NCI-H146 (cell line): ENCODE data around the gene UBA1.
A peak's percentile ranks its signal among the peaks of the same experiment; 100 is the strongest.
"Not testable (repeated sequence)": the region's sequence is repeated elsewhere in the genome, so short reads cannot be mapped to it uniquely, and the experiment has no call there.

Experiments
- DNase-seq: peaks from one replicate; lab custom pipeline; 2025; lab: John Stamatoyannopoulos, UW

Gene UBA1

DNA sequence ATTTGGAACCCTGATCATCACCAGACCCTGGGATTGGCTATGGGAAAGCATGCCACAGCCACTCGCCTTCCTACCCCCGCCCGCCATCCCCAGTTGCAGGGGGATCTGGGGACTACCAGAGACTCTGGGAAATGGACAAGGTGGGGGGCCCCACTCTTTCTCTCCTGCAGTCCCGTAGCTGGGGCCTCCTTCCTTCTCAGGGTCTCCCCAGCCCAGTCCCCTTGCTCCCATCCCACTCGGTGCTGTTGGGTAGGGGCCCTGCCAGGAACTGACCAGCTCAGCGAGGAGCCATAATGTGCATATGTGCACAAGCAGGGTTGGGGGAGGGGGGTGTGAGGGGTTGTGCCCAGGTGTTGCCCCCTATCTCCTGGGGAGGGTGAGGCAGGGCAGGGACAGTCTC, 35.8 kb downstream of the UBA1 start:
- no peak for DNase-seq

DNA sequence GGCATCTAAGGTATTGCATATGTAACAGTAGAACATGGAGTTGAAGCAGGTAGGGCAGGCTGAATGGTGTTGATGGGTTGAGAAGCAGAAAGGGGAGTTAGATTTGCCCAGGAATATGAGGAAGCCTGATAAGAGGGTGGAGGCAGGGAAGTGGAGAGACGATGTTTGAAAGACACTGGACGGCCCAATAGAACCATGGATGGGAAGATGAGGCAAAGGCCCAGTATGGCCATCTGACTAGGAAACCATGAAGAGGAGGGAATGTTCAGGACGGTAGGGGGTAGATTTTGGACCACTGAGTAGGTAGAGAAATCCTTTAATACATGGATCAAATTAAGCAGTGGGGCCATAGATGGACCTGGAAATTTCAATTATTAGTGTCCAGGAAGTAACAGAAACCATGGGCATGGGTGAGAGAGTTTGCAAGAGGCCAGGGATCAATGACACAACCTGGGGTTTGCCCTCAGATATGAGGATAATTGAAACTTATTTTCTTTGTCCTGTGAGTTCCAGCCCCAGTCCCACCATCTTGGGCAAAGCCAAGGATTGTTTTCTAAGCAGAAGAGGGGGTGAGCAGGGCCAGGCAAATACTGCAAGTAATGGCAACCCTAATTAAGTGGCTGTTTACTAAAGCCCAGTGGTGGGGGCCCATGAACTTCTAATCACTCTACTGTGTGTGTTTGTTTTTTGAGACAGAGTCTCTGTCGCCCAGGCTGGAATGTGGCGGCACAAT, 36.7 kb downstream of the UBA1 start:
- no peak for DNase-seq

DNA sequence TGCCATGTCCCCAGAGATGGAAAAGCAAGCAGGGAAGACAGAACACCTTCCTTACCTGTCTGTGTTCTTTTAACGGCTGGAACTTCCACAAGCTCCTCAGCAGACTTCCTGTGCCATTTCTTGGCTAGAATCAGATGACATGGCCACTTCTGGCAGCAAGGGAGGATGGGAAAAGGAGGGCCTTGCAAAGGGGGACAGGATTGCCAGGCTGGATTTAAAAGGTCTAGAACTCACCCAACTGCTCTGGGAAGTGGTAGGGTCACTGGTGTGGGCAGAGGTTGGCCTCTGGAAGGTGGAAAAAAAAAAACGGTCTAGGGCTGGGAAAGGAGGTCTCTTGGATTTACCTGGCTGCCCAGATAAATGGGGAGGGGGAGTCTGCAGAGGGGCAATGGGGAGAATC, 37.5 kb downstream of the UBA1 start:
- DNase-seq = no peak

DNA sequence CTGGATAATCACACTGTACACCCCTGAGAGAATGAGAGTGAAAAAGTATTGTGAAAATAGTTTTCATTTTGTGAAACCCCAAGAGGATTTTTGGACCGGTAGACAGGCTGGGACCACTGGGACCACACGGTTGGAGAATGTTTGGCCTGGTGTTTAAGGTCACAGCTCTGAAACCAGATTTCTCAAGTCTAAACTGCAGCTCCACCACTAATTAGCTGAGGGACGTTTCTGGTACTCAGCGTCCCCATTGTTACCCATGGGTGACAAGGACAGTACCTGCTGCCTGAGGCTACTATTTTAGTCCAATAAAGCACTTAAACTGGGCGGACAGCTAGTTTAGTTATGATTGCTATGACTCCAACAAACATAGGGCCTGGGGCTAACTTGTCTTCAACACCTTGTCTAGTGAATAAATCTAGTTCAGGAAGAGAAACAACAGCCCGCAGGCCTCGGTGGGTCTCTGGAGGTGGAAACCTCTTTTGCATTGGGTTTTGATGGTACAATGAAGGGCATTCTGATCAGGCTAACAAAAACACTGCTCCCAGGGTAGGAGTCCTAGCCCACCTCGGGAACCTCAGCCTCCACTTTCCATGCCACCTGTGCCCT, 38.7 kb downstream of the UBA1 start:
- DNase-seq = peak; percentile 32

DNA sequence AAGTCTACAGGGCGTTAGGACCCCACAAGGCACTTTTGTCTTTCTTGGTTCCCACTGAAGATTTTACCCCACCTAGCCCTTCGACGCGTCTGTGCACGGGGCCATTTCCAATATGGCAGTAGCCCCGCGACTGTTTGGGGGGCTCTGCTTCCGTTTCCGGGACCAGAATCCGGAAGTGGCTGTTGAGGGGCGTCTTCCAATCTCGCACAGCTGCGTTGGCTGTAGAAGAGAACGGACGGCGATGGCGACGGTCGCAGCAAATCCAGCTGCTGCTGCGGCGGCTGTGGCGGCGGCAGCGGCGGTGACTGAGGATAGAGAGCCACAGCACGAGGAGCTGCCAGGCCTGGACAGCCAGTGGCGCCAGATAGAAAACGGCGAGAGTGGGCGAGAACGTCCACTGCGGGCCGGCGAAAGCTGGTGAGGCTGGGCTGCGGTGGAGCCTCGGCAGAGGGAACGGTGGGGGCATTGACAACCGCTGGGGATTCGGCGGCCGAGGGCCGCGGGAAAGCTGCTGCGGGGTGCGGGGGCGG, 39.2 kb downstream of the UBA1 start, which contains the start of gene USP11:
Gene USP11, plus strand, starts transcription at position 207 of the 530 bp plus-strand sequence. Its CDS starts 35 bp downstream, at position 242.
- DNase-seq = peak; percentile 75

DNA sequence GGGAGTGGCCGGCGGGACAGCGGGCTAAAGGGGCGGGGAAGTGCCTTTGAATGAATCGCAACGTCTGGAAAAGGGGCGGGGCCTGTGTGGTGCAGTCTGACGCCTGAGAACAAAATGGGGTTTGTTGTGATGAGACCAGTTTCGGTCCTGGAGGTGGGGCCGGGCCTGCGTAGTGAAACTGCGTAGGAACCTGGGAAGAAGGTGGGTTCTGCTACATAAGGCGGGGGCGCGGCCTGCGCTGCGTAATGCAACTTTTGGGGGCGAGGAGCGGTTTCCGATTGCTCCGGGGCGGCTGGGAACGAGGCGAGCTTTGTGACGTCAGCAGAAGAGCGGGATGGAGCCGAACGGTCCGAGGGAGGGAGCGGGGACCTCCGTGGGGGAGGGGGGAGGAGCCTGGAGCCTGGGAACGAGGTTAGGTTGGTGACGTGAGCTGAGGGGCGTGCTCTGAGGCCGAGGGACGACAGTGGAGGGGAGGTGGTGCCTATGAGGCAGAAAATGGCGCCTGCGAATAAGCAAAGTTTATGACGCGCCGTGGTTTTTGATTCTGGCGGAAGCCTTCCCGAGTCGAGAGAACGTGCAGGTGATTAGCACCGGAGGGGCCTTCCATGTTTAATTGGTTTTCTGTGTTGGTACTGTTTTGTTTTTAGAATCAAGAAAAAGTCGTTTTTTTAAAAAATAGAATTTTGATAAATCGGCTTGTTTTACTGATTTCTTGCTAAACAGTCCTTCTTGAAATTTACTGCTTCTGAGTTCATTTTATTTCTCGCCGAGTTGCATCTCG, 39.9 kb downstream of the UBA1 start:
- peak; percentile 99 for DNase-seq

DNA sequence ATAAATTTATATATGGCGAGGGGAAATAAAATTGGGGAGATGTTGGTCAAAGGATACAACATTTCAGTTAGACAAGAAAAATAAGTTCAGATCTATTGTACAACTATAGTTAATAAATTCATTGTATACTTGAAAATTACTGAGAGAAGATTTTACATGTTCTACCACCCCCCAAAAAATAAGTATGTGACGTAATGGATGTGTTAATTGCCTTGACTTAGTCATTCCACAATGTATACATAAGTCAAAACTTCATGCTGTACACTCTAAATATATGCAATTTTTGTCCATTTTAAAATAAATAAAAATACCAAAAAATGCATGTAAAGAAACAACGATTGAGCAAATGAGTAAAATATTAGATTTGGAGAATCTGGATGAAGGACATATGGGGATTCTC, 41.0 kb downstream of the UBA1 start:
- DNase-seq = no peak

DNA sequence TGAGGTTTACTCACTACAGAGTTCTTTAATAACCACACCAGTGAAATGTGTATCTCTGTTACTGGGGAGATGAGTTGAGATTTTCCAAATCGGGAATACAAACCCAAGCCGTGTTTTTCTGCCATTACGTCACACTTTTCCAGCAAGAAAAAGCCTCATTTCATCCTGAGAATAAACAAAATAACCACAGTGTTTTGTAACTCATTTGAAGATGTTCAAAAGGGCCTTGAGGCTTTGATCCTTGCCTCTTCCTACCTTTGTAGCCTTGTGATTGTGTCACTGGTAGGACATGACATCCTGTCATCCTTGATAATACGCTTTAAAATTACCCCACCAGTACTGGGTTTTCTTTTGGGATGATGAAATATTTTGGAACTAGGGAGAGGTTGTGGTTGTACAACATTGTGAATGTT, 42.1 kb downstream of the UBA1 start:
- no peak for DNase-seq

DNA sequence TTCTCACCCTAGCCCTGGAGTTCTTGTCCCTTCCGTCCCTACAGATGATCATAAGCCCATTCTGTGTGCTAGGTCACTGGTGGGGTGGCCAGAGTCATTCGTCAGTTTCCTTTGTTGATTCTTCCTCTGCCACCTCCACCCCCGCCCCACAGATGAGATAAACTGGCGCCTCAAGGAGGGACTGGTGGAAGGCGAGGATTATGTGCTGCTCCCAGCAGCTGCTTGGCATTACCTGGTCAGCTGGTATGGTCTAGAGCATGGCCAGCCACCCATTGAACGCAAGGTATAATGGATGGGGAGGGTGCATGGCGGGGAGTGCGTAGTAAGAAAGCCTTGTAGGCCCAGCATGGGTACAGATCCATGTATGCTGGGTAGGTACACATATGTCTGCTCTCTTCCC, 45.6 kb downstream of the UBA1 start:
- no peak for DNase-seq

DNA sequence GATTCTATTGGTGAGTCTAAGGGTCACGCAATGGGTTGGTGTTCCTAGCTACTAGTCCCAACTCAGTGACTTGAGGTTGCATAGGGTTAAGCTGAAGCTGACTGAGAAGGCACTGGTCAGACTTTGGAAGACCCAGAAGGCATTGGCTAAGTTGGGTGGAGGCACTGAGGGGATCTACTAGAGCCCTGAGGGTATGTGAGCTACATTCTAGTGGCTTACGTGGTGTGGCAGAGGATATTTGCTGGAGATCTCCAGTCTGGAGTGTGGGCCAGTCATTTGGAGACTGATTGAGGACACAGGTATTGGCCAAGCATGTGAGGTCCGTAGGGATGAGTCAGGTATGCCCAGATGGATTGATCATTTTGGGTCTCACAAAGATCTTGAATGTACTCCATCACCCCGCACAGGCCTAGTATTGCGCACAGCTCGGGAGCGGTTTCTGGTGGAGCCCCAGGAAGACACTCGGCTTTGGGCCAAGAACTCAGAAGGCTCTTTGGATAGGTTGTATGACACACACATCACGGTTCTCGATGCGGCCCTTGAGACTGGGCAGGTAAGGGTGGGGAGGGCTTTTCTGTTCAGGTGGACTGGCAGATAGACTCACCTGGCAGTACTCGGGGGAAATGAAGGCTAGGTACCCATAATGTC, 46.4 kb downstream of the UBA1 start:
- DNase-seq = no peak

DNA sequence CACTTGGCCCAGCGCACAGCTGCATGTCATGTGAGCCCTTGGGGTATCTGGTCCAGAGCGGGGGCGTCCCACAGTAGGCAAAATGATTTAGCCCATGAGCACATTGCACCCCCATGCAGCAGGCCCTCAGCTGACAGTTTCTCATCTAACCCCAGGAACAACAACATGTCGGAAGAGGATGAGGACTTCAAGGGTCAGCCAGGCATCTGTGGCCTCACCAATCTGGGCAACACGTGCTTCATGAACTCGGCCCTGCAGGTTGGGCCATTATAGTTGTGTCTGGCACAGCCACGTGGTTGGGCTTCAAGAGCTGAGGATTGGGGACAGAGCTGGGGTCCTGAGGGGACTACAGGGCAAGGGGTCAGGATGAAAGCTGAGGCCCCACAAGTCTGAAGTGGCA, 47.0 kb downstream of the UBA1 start:
- no peak for DNase-seq

DNA sequence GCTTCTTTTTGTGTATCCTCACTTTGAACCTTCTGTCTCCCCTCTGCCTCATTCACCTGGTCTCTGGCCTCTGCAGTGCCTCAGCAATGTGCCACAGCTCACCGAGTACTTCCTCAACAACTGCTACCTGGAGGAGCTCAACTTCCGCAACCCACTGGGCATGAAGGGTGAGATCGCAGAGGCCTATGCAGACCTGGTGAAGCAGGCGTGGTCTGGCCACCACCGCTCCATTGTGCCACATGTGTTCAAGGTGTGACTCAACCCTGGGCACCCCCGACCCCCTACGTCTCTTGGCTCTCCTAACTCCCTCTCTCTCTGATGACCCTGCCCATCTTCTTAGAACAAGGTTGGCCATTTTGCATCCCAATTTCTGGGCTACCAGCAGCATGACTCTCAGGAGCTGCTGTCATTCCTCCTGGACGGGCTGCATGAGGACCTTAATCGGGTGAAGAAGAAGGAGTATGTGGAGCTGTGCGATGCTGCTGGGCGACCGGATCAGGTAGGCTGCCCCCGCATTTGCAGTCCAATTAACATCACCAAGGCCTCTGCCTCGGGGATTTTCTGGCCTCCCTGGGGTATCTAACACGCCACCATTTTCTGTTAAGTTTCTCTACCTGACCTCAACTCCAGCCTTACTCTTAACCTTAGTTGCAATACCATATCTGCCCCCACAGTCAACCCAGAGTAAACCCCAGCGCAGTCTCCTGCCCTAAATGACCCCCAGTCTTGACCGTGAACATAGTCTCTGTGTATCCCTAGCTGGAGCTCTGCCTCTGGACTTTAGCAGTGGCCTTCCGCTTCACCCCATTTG, 47.8 kb downstream of the UBA1 start:
- DNase-seq = no peak

DNA sequence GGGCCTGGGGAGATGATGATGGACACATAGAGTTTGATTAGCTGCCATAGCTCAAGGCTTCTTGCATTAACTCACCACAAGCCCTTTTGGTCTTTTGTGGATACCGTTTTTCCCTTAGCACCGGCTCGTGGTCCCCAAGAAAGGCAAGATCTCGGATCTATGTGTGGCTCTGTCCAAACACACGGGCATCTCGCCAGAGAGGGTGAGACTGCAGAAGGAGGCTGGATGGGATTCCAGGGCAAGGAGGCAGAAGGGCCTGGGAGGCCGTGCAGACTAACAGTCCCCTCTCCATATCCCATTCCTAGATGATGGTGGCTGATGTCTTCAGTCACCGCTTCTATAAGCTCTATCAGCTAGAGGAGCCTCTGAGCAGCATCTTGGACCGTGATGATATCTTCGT, 48.7 kb downstream of the UBA1 start:
- DNase-seq = no peak

DNA sequence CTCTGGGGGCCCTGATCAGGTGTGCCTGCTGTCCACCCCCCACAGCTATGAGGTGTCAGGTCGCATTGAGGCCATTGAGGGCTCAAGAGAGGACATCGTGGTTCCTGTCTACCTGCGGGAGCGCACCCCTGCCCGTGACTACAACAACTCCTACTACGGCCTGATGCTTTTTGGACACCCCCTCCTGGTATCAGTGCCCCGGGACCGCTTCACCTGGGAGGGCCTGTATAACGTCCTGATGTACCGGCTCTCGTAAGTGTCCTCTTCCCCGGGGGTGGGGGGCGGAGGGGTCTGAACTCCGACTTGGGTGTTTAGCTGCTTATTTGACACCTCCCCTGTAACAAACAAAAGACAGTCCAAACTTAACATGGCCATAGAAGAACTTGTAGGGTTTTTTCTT, 49.7 kb downstream of the UBA1 start:
- DNase-seq = no peak

DNA sequence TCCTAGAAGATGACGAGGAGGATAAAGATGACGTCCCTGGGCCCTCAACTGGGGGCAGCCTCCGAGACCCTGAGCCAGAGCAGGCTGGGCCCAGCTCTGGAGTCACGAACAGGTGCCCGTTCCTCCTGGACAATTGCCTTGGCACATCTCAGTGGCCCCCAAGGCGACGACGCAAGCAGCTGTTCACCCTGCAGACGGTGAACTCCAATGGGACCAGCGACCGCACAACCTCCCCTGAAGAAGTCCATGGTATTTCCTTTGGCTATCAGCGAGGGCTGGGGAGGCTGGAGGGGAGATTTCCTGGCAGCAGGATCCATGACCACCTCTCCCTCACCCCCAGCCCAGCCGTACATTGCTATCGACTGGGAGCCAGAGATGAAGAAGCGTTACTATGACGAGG, 51.0 kb downstream of the UBA1 start:
- no peak for DNase-seq

DNA sequence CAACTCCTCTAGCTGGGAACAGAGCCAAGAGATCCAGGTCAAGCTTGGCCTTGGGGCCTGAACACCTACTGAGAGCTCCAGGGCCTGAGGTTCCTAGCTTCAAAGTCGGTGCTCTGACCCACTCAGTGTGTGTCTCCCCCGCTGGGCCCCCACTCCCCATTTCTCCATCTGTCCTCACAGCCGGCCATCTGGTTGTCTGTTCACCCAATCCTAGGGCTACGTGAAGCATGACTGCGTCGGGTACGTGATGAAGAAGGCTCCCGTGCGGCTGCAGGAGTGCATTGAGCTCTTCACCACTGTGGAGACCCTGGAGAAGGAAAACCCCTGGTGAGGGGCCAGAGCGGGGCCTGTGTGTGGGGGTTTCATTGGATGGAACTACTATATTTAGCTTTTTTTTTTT, 51.5 kb downstream of the UBA1 start:
- no peak for DNase-seq

DNA sequence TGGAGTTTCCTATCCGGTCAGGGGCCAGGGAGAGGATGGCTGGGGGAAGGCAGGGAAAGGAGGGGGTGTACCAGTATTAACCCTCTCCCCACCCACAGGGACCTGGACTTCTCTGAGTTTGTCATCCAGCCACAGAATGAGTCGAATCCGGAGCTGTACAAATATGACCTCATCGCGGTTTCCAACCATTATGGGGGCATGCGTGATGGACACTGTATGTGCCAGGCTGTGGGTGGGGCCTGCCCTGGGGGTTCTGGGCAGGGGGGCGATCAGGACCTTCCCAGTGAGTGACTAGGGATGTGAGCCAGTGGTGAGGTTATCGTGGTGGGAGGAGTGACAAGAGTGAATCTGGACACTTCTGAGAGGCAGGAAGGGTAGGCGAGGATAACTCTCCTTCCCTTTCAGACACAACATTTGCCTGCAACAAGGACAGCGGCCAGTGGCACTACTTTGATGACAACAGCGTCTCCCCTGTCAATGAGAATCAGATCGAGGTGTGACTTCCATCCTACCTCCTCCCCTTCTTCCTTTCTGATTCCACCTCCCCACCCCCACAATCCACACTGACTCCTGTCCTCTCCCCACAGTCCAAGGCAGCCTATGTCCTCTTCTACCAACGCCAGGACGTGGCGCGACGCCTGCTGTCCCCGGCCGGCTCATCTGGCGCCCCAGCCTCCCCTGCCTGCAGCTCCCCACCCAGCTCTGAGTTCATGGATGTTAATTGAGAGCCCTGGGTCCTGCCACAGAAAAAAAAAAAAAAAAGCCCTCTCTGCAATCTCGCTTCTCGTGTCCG, 53.8 kb downstream of the UBA1 start:
- no peak for DNase-seq

DNA sequence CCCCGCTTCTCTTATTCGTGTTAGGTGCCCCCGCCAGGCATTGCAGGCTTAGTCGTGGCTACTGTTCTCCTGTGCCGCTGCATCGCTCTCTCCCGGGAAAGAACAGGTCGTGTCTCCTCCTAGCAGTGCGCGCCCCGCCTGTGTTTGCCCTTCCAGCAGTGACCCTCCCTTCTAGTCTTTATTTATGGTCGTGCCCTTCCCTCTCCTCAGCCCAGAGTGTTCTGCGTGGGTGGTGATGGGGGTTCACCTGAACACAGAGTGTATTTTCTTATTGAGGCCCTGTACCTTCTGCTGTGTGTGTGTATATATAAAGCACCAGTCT, 54.3 kb downstream of the UBA1 start:
- no peak for DNase-seq

DNA sequence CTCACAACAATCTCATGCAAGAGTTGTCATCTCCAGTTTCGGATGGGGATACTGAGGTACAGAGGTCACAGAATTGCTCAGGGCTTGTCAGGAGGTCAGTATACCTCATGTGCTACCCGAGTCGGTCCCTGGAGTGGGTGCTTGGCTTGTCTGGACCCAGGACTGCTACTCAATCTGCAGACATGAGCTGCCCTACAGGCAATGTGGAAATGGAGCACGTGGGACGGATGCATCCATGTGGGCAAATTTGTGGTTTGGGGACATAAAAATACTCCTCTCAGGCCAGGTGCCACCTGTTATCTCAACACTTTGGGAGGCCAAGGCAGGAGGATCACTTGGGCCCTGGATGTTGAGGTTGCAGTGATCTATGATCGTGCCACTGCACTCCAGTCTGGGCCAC, 54.9 kb downstream of the UBA1 start:
- DNase-seq = no peak

DNA sequence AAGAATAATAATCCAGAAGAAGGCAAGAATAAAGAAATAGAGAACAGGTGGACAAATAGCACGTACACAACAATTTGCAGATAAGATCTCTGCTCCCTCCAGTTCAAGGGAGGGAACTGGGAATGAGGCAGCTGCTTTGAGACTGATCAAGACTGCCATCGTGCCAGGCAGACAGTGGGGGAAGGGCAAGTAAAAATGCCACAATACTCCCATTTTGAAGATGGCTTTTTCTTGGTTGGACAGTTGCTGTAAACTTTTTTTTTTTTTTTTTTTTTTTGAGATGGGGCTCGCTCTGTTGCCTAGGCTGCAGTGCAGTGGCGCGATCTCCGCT, 56.4 kb downstream of the UBA1 start:
- no peak for DNase-seq

DNA sequence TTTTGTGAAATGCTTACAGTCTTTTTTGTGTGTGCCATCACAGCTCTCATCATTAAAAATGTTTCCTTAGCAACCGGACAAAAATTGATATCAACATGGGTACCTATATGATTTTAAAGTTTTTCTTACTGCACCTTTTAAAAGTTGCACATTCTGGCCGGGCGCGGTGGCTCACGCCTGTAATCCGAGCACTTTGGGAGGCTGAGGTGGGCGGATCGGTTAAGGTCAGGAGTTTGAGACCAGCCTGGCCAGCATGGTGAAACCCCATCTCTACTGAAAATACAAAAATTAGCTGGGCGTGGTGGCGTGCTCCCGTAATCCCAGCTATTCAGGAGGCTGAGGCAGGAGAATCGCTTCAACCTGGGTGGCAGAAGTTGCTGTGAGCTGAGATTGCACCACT, 64.0 kb downstream of the UBA1 start:
- DNase-seq = not testable (repeated sequence)
